ENCODE measurements around the gene ASB10. TPM values are rescaled to one million over a fixed set of nuclear protein-coding genes. Genes with fewer than 3 reads are reported as not detected.

Gene ASB10
- total RNA-seq, 1 experiment from 2014 or later, result not detected

- peaks cover 5% of the 10 kb centered on the region for H3K9me3 Mint-ChIP-seq
- ChIA-PET POLR2A (no interaction called here), CTCF (interaction anchor here (0.6 to 5.8 kb wide), 31 partner anchors 8 to 187 kb away, joined by 3 to 59 read pairs (median 5); partner anchors contain the start of genes ABCB8 and H2BK1)
- peak overlapping the region; percentile 67 for H3K4me3 Mint-ChIP-seq
- no peak overlapping the region for H3K27ac Mint-ChIP-seq
- peak; percentile 79 for ATAC-seq
- no peaks in the 10 kb centered on the region for H3K36me3 Mint-ChIP-seq
- peak; percentile 75 for DNase-seq (ENCODE audit: low spot score)
- H3K4me1 Mint-ChIP-seq, result peaks cover 13% of the 10 kb centered on the region
- peaks cover 52% of the 10 kb centered on the region for H3K27me3 Mint-ChIP-seq (ENCODE audit: low read depth)
- TF ChIP-seq GABPB1 (CRISPR knock-in tag; IDR thresholded peaks at IDR 0.05) (no peak), ZNF423 (CRISPR knock-in tag; IDR thresholded peaks at IDR 0.05) (no peak), ZNF281 (CRISPR knock-in tag; IDR thresholded peaks at IDR 0.05) (0 out of 2 replicates have a peak, but pooled peaks have one; percentile 32), ZNF219 (CRISPR knock-in tag; IDR thresholded peaks at IDR 0.05; ENCODE audit: borderline replicate concordance) (no peak), ATF2 (CRISPR knock-in tag; IDR thresholded peaks at IDR 0.05; ENCODE audit: borderline replicate concordance, low read depth) (no peak), EMX1 (CRISPR knock-in tag; IDR thresholded peaks at IDR 0.05) (0 out of 2 replicates have a peak, but pooled peaks have one; percentile 32), CTCF (IDR thresholded peaks at IDR 0.05) (peak; percentile 76), ZMAT4 (CRISPR knock-in tag; IDR thresholded peaks at IDR 0.05) (no peak), E2F1 (CRISPR knock-in tag; IDR thresholded peaks at IDR 0.05) (no peak), IRF2 (CRISPR knock-in tag; IDR thresholded peaks at IDR 0.05; ENCODE audit: borderline replicate concordance, low read depth) (no peak), ZBTB21 (CRISPR knock-in tag; IDR thresholded peaks at IDR 0.05; ENCODE audit: borderline replicate concordance) (0 out of 2 replicates have a peak, but pooled peaks have one; percentile 30), NR1H2 (CRISPR knock-in tag; IDR thresholded peaks at IDR 0.05) (no peak), CREB1 (CRISPR knock-in tag; IDR thresholded peaks at IDR 0.05) (no peak), TCF7 (CRISPR knock-in tag; IDR thresholded peaks at IDR 0.05; ENCODE audit: low read depth) (no peak), ZNF671 (CRISPR knock-in tag; IDR thresholded peaks at IDR 0.05) (no peak), STAT6 (CRISPR knock-in tag; conservative IDR thresholded peaks at IDR 0.05; ENCODE audit: low read depth) (no peak), MAX (CRISPR knock-in tag; IDR thresholded peaks at IDR 0.05) (0 out of 2 replicates have a peak, but pooled peaks have one; percentile 31), NFATC4 (CRISPR knock-in tag; IDR thresholded peaks at IDR 0.05) (no peak), ZNF512 (CRISPR knock-in tag; IDR thresholded peaks at IDR 0.05; ENCODE audit: borderline replicate concordance) (no peak), JAZF1 (CRISPR knock-in tag; IDR thresholded peaks at IDR 0.05) (no peak), ESRRA (CRISPR knock-in tag; IDR thresholded peaks at IDR 0.05; ENCODE audit: borderline replicate concordance) (no peak), HMGXB4 (CRISPR knock-in tag; IDR thresholded peaks at IDR 0.05) (peak; percentile 99), SMAD4 (CRISPR knock-in tag; IDR thresholded peaks at IDR 0.05) (no peak)
Measured at GRCh38 chr7:151168003-151168786, 18.9 kb downstream of the ASB10 start.
